A172 (cell line): ENCODE results near the gene EFR3B. TPM values are rescaled to one million over a fixed set of nuclear protein-coding genes. Genes with fewer than 3 reads are reported as not detected.
A peak's percentile ranks its signal among the peaks of the same experiment; 100 is the strongest.
"Not testable (repeated sequence)": the region's sequence is repeated elsewhere in the genome, so short reads cannot be mapped to it uniquely, and the experiment has no call there.

ENCODE experiments used
- DNase-seq: peaks from one replicate; pipeline ENCODE4 v3.0.0-alpha.2; 2015; ENCODE audit warnings: low spot score
- total RNA-seq: library from RNA; depleted of rRNA; stranded (reverse); fragments of >200 nt; shearing (Covaris generic); gene quantifications from 2 replicates; pipeline ENCODE4 v1.2.3, GENCODE V29; 2014

The EFR3B gene
- total RNA-seq, 1 experiment from 2014 or later, result 2.2 TPM

GRCh38 chr2:25145803-25146202 lies 103.9 kb downstream of the EFR3B start:
- DNase-seq, result no peak

- DNase-seq, result no peak
Measured at GRCh38 chr2:25146896-25147295, 105.0 kb downstream of the EFR3B start.

- DNase-seq, result no peak
Measured at GRCh38 chr2:25149646-25150045, 107.8 kb downstream of the EFR3B start.

GRCh38 chr2:25150993-25151392 lies 109.1 kb downstream of the EFR3B start:
- not testable (repeated sequence) for DNase-seq

GRCh38 chr2:25151718-25152117 lies 109.8 kb downstream of the EFR3B start:
- no peak for DNase-seq

DNA sequence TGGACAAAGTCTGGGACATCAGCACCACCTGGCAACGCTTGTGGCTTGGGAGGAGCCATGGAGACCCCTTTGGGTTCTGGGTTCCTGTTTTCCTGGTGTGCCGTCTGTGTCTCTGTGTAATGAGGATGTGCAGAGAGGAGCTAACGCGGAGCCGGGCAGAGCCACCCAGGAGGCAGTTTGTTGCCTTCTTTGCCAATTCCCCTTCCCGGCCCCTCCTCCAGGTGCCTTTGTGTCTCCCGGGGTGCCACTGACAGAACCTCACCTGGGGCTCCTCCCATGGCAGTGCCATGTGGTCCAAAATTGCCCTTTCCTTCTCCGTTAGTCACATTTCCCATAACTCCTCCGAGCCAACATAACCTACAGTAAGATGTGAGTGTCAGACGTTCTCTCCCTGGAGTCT lies 113.5 kb downstream of the EFR3B start:
- no peak for DNase-seq

- DNase-seq, result no peak
Measured at GRCh38 chr2:25158096-25158852, 116.4 kb downstream of the EFR3B start.

GRCh38 chr2:25159949-25160348 lies 118.1 kb downstream of the EFR3B start:
- DNase-seq, result no peak

GRCh38 chr2:25160376-25160775 lies 118.5 kb downstream of the EFR3B start:
- DNase-seq, result no peak

DNA sequence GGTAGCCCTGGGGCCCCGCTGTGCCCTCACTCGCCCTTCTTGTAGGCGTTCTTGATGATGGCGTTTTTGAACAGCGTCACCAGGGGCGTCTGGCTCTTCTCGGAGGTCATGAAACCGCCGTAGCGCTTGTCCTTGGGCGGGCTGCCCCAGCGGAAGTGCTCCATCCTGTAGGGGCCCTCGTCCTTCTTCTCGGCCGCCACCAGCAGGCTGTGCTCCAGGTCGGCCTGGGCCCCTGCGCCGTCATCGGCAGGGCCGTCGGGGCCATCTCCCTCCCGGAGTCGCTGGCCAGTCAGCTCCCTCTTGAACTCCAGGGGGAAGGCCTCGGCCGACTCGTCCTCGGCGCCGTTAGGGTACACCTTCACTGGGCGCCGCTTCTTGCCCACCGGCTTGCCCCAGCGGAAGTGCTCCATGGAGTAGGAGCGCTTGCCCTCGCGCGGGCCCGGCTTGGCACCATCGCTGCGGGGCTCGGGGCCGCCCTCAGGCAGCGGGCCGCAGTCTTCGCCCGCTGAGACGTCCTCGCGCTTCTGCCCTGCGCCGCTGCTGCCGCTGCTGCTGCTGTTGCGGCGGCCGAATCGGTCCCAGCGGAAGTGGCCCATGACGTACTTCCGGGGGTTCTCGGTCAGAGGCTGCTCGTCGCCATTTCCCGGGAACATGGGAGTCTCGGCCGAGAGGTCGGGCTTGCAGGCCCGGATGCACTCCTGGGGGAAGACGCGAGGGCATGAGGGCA lies 119.3 kb downstream of the EFR3B start:
- no peak for DNase-seq

GRCh38 chr2:25162061-25162460 lies 120.2 kb downstream of the EFR3B start:
- DNase-seq, result not testable (repeated sequence)

- DNase-seq, result no peak
Measured at GRCh38 chr2:25164561-25164960, 122.7 kb downstream of the EFR3B start.

- peak; percentile 21 for DNase-seq
Measured at GRCh38 chr2:25165992-25166875, 124.4 kb downstream of the EFR3B start.

DNA sequence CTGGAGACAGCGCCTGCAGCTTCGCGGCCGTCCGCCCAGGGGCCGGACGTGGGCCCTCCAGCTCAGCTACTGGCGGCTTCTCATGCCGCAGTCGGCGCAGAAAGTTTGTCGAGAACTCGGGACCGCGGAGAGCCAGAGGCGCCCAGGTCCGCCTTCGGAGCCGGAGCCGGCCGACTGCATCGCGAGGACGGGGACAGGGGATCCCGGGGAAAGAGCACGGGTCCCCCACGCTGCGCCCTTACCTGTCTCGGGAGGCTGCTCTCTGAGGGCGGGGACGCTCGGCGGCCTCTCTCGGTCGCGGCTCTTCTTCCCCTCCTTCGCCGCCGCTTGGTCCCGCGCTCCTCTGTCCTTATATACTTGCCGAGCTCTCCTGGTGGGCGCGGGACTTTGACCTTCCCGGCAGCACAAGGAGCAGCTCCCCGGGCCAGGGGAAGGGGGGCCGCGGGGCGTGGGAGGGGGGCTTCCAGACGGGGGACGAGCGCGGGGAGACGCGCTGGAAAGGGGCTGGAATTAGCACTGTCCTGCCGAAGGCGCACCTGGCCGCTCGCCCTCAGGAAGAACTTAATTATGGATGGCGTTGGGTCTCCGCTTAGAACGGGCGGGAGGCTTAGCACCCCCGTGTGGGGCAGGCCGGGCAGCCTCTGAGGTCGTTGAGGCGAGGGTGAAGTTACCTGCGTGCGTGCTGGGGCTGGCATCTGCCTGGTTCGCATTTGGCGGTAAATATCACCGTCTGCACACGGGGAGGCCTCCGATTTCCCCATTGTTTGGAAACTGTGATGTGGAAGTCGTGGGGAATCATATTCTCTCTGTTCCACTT lies 126.6 kb downstream of the EFR3B start, which contains the start of gene POMC:
POMC (minus strand) TSS at position 325 of the 817 bp plus-strand sequence. CDS start 3,808 bp downstream, outside the sequence.
- no peak for DNase-seq

DNA sequence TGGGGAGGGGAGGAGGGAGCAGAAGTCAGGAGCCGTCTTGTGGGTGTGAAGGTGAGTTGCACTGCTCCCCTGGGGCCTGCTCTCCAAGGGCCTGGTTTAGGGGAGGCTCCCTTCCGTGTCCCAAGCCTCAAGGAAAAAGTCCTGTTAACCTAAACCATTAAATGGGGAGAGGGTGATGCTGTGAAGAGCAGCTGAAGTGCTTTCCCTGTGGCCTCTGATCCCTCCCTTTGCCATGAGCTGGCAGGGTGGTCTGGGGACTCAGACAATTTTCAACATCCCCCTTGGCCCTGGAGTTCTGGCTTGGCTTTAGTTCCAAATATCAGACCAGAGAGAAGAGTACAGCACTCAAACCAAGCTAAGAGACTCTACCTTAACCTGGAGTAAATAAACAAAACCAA lies 127.2 kb downstream of the EFR3B start:
- no peak for DNase-seq

DNA sequence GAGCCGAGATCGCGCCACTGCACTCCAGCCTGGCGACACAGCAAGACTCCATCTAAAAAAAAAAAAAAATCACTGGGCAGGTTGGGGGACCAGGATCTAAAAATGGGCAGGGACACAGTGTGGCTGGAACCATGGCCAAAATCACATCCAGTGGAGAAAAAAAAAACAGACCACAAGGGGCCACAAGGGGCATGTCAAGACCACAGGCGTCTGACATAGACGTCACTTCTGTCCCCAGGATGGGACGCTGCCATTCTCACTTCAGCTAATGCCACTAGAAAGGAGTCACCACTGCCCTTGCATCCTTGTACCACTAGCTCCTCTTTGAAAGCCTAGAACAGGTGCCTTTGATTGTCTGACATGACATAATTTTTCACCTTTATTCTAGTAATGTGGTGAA lies 129.0 kb downstream of the EFR3B start:
- DNase-seq, result no peak

GRCh38 chr2:25173719-25174118 lies 131.8 kb downstream of the EFR3B start:
- no peak for DNase-seq

- no peak for DNase-seq
Measured at GRCh38 chr2:25174192-25174861, 132.5 kb downstream of the EFR3B start.

GRCh38 chr2:25176138-25176537 lies 134.3 kb downstream of the EFR3B start:
- DNase-seq, result no peak

DNA sequence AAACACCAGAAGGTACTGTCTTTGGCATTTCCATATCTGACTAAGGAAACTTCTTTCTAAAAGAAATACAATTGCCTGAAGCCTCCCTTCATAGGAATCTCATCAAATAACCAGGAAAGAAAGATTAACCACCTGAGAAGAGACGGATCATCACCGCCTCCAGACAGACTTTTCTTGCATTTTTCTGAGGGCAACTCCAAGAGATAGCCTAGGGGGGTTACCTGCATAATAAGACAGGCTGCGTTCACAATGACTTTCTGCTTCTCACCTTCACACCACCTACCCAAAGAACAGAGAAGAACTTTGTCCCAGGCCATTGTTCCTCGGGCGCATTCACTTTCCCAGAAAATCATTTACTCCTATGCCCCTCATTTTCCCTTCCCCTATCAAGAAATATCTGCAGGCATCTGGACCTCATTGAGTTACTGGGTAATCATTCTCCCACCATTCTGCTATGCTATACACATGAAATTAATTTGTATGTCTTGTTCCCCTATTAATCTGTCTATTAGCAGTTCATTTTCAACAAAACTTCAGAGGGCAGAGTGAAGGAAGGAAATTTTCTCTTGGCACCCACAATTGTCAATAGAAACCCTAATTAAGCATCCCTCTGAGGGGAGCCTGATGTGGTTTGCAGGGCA lies 134.8 kb downstream of the EFR3B start:
- no peak for DNase-seq
